ENCODE results near the gene EPAS1.

EPAS1 gene

DNA sequence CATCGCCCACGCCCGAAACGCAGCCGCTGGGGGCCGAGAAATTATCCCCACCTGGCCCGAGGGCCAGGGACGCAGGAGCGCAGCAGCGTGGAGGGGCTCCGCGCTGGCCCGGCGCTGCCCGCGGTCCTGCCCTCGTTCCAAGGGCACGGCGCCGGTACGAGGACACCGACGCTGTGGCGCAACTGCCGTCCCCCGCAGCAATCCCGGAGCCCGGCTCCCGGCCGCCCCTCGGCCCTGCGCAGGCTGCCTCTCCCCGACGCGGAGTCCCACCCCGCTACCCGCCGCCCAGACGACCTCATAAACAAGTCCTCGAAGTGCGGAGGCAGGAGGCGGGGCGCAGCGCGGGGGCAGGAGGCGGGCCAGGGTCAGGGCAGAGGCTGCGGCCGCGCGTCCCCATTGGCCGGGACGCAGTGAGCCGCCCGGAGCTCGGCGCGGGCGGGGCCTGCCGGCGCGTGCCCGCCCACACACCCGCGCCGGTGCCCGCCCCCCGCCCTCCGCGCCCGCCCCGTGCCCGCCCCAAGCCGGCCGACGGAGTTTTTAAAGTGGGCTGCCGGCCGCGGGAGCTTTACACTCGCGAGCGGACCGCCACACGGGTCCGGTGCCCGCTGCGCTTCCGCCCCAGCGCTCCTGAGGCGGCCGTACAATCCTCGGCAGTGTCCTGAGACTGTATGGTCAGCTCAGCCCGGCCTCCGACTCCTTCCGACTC is at the start of gene EPAS1:
TSS of gene EPAS1 (plus strand) at position 568 of the 706 bp plus-strand sequence. CDS start 505 bp downstream, outside the sequence.
- peak; percentile 92 for DNase-seq

DNA sequence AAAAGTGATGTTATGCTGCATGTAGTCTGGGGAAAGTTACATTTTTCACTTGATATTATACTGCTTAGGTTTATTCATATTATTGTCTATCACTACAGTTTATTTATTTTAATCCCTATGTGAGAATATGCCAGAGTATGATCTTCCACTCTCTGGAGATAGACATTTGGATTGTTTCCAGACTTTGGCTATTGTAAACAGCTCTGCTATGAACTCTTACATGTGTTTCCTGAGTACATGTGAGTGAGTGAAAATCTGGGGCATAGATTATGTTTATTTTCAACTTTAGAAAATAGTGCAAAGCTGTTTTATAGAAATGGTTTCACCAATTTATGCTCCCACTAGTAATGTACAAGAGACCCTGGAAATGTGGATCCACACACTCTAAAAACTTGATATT is 49.0 kb upstream of the EPAS1 start:
- no peak for DNase-seq

DNA sequence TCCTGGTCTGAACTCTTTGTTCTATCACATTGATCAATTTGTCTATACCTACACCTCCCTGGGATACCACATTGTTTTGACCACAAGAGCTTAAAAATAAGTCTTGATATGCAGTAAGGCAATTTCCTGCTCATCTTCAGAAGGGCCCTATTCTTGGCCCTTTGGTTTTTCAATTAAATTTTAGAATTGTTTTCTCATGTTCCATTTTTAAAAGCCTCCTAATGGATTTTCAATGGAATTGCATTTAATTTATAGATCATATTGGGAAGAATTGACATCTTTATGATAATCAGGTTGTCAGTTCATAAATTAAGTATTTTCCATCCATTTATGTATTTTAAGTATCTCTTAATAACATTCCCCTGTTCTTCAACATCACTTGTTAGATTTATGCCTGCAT is 47.6 kb upstream of the EPAS1 start:
- DNase-seq = no peak

DNA sequence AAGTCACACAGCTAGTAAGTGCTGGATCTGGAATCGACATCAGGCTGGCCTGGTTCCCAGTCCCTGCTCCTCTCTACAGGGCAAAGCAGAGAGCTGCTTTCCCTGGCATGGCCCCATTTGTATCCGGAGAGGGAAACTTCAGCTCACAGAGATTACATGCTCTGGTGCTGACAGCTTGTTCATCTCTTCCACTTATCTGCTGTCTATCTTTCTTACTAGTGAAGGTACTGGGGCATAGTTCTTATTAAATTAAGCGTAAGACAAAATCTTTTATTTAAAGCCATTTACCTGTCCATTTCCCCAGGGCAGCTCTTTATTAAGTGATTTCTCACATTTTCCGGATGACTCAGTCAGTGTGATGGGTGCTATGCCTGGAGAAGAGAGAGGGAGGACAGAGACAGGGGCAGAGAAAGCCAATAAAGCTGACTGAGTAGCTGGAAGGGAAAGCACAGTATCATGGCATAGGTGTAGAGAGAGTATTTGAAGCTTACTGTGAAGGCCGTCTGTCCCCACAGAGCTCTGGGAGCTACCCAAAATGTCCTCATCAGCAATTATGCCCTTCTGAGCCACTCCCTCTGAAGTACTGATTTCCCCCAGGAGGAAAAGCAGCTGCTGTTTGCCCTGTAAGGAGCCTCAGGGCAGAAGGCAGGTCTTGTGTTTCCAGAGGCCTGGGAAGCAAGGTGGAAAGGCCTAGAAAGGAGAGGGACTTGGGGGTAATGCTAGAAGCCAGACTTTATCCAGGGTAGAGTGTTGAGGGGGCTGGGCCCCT is 44.1 kb upstream of the EPAS1 start:
- no peak for DNase-seq

DNA sequence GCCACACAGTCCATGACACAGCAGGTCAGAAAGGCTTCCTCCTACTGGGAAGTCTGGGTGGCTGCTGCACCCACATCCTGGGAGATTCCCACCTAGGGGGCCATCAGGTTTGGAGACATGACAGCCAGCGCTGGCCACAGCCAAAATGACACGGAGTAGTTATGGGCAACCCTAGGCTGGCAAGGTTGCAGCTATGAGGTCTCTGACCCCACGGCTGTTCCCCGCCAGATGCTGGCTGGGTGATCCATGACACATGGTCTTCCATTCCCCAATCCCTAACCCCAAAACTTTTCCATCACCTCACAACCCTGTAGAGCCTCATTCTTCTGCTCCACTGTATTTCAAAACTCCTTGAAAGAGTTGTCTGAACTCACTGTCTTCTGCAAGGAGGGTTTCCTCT is 42.7 kb upstream of the EPAS1 start:
- DNase-seq = no peak

DNA sequence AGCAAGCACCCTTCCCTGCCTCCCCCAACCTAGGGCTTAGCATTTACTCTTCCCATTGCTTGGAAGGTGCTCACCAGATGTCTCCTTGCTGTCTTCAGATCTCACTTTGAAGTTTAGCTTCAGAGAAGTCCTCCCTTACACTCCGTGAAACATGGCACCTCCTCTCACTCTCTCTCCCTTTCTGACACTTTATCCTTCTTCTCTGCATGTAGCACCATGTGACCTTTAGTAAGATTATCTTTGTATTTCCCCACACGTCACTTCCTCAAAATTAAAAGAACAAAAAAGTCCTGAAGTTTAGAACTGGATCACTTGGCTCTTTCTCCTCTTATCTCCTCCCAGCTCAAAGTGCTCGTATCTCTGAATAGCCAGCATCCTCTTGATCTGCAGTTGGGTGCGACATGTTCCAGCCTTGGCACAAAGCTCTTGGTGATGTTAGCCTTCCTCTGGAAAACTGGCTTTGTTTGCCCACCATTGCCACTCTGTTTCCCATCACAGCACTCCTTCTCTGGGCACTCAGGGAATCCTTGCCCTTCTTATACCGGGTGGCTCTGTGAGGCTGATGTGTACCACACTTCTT is 40.6 kb upstream of the EPAS1 start:
- peak; percentile 72 for DNase-seq

DNA sequence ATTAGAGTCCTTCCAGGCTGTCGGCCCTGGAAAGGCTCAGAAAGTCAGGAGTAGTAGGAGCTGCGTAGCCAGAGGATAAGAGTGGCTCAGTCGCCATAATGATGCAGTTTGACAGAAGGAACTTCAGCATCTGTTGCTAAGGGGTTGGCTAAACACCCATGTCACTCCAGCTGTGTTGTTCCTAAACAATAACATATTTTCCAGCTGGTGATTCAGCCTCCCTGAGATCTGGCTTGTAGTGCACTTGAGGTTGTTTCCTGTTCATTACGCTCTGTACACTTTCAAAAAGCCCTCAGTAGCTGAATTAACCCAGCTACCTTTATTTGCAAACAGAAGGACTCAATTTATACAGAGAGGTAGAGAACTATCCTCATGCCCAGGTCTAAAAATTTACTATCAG is 39.7 kb upstream of the EPAS1 start:
- no peak for DNase-seq

DNA sequence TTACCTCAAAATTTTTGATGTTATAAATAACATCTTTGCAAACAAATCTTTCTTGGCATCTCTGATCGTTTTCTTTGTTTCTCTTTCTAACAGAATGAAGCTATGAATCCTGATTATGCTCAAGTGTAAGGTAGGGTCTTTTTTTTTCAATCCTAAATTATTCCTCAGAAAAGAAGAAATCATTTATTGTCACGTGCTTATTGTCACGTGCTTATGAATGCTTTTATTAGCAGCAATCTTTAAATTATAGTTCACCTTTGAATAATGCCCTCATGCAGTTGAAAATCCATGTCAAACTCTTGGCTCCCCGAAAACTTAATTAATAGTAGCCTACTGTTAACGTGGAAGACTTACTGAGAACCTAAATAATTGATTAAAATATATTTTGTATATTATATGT is 39.2 kb upstream of the EPAS1 start:
- DNase-seq = no peak

DNA sequence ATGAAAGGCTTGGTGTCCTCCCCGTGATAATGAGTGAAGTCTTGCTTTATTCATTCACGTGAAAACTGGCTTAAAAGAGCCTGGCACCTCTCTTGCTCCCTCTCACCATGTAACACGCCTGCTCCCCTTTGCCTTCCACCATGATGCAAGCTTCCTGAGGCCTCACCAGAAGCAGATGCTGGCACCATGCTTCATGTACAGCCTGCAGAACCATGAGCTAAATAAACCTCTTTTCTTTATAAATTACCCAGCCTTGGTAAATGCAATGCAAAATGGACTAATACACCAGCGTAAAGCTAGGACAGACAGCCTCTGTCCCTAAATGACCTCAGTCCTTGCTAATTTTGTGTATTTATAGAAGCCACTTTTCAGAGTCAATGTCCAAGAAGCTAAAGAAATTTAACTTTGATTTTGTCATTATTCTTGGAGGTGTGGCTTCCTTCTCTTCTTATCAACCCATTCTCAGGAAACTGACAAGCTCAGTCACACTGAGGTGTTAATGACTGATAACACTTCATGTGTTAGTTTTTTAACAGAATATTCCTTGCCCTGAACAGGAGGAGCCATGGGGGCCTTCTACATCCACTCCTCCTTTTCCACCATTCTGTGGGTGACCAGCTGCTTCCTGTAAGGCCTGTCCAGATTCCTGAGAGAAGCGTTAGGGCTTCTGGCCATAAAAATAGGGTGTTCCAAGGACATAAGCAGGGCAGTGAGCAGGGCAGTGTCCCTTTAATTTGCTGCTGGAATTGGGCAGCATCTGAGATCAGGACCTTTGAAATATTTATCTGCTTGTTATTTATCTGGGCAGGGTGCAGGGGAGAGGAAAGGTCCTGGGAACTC is 38.0 kb upstream of the EPAS1 start:
- peak; percentile 86 for DNase-seq

DNA sequence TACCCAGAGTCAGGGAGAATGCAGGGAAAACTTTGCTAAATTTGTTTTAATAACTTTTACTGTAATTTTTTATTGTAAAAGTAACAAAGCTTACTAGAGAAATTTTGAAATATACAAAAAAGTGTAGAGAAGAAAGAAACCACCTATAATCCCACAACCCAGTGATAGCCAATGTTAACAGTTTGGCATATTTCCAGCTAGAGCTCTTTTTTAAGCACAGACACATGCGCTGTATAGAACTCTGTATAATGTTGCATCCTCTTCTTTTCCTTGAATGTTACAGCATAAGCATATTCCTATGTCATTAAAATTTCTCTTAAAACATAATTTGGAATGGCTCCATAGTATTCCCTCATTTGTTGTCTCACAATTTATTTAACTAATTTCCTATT is 37.4 kb upstream of the EPAS1 start:
- peak; percentile 53 for DNase-seq

DNA sequence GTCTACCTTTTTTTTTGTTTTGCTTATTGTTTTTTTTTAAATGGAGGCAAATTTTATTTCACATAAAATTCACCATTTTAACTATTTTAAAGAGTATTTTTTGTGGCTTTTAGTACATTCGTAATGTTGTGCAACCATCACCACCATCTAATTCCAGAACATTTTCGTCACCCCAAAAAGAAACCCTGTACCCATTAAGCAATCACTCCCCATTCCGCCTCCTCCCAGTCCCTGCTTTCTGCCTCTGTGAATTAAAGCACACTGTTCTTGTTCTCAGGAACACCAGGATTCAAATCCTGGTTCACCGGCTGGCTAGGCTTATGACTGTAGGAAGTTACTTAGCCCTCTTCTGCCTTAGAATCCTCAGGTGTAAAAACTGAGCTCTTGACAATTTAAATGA is 36.9 kb upstream of the EPAS1 start:
- no peak for DNase-seq

DNA sequence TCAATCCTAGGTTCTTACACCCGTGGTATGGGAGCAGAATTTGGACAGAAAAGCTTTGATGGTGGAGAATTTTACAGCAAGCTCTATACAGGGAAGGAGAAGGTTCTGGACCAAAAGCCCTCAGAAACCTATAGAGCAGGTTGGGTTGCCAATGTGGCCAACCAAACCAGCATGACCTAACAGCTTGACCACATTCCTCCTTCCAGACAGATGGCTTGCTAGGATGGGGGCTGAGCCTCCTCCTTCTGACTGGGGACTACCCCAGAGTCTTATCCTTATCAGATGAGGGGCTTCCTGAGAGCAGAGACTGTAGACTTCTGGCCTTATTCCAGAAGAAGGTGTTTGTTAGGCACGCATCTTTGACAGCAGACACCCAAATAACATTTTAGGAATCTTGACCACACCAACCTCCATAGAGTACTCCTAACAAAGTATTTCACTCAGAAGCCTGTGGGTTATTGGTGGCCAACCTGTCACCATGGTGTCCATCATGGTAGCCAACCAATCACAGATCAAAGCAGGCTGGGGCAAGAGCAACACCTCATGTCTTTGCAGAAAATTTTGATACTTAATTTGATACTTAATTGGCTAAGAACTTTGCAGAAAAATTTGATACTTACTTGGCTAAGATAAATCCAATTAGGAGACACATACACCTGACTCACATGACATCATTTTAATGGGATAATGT is 34.8 kb upstream of the EPAS1 start:
- DNase-seq = no peak

DNA sequence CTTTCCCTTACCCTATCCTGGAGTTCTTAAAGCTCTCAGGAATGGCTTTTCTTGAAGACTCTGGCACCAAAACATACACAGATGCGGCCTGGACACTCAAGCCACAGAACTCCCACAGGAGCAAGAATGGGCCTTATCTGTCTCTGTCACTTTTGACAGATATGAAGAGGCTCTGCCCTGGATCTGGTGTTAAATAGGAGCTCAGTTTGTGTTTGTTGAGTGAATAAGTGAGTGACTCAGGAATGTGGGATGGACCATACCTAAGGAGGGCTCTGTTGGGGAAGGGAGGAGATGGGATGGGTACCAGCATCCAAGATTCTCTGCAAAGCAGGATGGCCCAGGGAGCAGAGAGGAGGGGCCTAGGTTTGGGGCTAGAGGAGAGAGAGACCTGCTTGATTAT is 33.9 kb upstream of the EPAS1 start:
- DNase-seq = no peak

DNA sequence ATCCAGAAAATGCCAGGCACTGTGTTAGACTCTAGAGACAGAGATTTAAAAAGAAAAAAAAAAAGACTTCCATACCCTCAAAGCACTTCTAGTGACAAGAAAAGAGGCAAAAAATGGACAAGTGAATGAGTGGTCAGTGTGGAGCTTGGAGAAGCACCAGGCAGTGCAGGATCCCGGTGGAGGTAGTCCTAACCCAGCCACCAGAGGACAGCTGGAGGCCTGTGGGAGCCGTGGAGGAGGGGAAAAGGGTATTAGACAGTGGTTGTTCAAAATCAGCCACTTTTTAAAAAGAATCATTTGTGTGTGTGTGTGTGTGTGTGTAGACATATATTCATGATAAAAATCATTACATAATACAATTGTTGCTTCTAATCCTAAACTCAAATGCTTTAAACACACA is 32.8 kb upstream of the EPAS1 start:
- no peak for DNase-seq

DNA sequence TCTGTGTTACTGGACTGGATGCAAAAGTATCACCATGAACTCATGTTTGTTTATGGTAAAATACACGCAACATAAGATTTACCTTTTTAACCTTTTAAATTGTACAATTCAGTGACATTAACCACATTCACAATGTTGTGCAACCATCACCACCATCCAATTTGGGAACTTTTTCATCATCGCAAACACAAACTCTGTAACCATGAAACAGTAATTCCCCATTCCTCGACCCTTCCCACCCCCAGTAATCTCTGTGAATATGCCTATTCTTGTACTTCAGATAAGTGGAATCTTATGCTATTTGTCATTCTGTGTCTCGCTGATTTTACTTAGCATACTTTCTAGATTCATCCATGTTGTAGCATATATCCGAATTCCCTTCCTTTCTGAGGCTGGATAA is 31.1 kb upstream of the EPAS1 start:
- no peak for DNase-seq

DNA sequence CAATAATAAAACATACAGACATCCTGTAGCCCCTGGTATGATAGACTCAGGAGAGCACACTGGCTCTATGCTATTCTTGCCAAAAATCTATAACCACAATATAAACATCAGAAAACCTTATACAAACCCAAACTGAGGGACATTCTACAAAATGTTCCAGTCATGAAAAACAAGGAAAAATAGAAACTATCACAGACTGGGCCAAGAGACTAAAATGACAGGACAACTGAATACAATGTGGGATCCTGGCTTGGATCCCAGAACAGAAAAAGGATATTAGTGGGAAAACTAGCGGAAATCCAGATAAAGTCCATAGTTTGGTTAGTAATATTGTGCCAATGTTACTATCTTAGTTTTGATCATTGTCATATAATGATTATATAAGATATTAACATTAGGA is 29.6 kb upstream of the EPAS1 start:
- DNase-seq = no peak

DNA sequence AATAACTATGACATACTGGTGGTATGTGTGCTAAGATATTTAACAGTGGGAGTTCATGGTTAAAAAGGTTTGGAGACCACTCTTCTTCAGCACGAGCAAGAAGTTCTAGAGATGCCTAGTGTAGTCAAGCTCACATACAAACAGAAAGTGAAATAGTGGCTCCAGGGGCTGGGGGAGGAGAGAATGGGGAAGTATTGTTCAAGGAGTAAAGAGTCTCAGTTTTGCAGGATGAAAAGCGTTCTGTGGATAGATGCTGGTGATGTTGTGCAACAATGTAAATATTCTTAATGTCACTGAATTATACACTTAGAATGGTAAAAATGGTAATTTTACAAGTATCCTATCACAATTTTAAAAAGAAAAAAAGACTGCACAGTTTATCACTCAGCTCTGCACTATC is 29.0 kb upstream of the EPAS1 start:
- DNase-seq = peak; percentile 69

DNA sequence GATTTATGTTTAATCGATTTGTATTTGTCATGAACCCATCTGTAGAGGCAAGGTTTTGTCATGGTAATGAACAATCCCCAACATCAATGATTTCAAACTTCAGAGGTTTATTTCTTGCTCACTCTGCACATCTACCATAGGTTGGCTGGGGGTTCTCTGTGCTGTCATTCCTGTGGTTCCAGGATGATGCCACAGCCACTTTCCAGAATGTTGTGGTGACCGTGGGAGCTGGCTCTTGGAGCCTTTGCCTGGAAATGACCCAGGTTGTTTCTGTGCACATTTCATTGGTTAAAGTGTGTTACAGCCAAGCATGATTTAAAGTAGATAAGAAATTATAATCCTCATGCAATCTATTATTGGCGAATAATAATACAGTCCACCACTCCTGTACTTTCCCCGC is 28.2 kb upstream of the EPAS1 start:
- DNase-seq = no peak

DNA sequence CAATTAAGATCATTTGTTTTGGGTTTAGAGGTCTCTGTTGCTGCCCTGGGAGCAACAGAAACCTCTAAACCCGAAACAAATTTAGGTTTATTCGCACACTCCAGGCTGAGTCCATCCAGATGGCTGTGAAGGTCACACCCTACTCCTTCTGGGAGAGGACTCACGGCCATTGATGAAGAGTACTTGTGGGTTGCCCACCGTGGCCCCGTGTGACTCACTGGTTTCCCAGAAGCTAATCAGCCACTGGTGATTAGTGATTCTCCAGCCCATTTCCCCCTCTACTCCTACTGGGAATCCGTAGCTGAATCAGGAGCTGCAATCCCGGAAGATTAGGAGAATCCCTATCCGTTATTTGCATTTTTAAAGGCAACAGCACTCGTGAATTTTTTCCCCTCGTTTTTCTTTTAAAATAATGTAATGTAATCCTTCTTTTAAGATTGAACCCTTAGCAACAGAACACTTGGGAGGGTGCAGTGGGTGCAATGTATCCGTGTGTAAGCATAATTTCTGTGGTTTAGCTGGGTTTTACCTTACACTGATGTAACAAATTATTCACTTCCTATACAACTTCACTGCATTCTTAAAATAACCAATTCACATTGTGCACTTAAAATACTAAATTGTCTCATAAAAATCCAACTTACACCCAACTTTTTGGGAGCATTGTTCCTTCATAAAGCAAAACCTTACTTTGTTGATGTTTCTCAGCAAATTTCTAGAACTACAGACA is 27.5 kb upstream of the EPAS1 start:
- DNase-seq = peak; percentile 23

DNA sequence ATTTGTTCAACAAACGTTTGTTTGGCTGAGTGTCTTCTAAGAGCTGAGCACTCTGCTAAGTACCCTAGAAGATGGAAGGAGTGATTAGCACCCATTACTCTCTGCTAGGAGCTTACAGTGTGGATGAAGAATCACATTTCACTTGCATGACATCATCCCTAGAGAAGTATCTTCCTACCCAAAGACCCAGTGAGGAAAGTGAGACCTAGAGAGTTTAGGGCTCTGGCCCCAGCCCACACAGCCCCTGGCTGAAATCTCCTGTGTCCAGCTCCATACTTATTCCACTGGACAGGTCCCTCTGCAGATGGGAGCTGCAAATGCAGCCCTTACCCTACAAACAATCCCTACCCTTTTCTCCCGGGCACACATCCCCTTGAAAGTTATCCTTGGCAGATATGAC is 26.8 kb upstream of the EPAS1 start:
- no peak for DNase-seq

DNA sequence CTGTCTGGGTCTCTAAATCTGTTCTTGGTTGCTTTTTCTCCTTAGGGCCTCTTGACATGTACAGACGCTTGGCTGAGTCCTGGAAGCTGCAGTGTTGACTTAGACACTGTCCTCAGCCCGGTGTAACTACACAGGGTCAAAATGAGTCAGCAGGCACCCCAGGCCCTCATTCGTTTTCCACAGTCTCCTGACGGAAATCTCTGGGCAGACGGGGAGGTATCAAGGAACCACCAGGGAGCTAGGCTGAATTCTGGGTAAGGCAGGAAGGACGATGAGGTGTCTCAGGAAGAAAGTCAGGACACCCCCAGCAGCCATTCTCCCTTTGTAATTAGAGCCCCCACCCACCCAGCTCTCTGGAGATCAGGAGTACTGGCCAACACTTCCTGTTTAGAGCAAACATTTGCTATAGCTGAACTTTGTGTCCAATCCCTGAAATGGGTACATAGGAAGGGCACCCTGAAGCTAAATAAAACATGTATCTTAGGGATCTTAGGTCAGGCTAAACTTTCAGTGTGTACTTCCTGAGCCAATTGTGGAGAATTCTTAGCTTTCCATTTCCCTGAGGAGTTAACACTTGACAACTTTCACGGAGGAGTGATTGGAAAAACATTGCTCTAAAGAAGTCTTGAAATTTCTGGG is 23.9 kb upstream of the EPAS1 start:
- DNase-seq = no peak

DNA sequence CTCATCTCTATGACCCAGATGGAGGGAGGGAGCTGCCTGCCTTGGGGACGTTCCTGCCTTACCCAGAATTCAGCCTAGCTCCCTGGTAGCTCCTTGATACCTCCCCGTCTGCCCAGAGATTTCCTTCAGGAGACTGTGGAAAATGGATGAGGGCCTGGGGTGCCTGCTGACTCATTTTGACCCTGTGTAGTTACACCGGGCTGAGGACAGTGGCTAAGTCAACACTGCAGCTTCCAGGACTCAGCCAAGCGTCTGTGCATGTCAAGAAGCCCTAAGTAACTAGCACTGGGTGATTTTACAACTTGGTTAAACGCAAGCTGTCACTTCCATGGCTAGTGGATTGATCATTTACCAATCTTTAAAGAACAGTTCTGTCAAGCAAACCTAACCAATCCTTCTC is 23.3 kb upstream of the EPAS1 start:
- no peak for DNase-seq
